AG09319 (cell line): Measurements from ENCODE around the gene HOXA4.

Experiments used
- DNase-seq: peaks from one replicate; pipeline ENCODE4 v3.0.0-alpha.2; 2010; ENCODE audit warnings: low read depth; ENCODE audit errors: extremely low read depth
- TF ChIP-seq, protein P1 (sequence below): IDR thresholded peaks from 2 replicates; pipeline ENCODE4 v1.5.1; 2011; ENCODE audit warnings: low read depth, mild to moderate bottlenecking, inconsistent platforms, low read length, moderate library complexity

The HOXA4 gene

GRCh38 chr7:27167916-27168264 is 37.3 kb upstream of the HOXA4 start:
- TF ChIP-seq, protein P1, sequence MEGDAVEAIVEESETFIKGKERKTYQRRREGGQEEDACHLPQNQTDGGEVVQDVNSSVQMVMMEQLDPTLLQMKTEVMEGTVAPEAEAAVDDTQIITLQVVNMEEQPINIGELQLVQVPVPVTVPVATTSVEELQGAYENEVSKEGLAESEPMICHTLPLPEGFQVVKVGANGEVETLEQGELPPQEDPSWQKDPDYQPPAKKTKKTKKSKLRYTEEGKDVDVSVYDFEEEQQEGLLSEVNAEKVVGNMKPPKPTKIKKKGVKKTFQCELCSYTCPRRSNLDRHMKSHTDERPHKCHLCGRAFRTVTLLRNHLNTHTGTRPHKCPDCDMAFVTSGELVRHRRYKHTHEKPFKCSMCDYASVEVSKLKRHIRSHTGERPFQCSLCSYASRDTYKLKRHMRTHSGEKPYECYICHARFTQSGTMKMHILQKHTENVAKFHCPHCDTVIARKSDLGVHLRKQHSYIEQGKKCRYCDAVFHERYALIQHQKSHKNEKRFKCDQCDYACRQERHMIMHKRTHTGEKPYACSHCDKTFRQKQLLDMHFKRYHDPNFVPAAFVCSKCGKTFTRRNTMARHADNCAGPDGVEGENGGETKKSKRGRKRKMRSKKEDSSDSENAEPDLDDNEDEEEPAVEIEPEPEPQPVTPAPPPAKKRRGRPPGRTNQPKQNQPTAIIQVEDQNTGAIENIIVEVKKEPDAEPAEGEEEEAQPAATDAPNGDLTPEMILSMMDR: no peak
- DNase-seq: no peak

DNA sequence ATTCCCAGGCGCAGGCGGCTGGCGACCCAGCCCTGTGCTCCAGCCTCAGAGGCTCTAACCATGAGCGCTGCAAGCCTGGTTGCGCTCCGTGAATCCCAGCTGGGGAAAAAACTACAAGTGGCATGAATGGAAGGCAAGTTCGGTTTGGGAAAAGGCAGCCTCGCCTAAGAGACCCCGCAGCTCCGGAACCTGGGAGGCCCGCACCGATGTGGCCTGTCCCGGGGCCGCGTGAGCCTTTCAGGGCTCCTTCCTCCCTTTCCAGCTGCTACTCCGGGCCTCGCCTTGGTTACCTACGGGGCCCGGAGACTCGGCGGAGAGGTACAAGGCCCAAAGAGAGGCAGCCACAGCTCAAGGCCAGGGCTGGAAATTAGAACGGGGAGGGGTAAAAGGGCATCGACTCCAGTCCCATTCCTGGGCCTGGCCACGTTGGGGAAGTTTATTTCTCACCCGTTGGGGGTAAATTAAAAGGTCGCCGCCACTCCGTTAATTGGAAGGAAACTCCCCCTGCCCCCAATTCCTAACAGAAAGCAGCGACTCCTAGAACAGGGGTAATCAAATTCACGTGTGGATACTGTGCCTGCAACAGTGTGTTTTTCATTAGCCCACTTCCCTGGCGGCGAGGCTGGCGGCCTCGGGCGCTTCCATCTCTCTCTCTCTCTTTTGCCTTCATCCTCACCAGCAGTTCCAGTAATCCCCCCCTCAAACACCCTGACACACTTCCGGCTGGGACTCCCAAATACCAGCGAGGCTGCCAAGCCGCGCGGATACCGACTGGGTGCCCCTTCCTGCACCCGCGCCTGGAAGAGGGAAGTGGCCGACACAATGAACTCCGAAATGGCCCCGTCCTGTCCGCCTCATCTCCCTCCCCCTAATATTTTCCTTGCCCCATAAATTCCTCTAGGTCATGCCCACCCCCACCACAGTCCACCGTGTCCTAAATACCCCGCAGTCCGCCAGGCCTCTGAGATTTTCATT is 36.3 kb upstream of the HOXA4 start:
- TF ChIP-seq, protein P1: no peak
- no peak for DNase-seq

DNA sequence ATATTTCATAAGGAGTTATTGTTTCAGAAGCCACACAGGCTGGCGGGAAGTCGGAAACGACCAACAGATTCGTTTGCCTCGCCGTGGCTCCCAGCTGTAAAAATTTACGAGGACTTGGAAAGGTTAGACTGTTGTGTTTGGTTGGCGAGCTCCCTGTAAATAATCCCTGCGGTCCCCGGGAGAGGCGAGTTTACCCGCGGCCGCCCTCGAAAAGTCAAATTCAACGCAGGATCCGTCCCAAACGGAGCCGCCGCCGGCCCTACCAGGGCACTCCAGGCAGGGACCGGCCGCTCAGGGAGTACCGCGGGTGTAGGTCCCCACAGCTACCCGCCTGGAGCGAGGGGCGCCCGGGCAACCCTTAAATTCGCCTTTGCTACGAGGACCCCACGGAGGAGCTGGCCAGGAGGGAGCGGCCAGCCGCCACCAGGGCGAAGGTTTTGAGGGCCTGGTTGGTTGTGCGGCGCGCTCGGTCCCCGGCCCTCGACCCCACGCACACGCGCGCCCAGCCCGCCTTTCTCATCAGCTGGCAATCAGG is 35.5 kb upstream of the HOXA4 start:
- DNase-seq: no peak
- TF ChIP-seq, protein P1: no peak

DNA sequence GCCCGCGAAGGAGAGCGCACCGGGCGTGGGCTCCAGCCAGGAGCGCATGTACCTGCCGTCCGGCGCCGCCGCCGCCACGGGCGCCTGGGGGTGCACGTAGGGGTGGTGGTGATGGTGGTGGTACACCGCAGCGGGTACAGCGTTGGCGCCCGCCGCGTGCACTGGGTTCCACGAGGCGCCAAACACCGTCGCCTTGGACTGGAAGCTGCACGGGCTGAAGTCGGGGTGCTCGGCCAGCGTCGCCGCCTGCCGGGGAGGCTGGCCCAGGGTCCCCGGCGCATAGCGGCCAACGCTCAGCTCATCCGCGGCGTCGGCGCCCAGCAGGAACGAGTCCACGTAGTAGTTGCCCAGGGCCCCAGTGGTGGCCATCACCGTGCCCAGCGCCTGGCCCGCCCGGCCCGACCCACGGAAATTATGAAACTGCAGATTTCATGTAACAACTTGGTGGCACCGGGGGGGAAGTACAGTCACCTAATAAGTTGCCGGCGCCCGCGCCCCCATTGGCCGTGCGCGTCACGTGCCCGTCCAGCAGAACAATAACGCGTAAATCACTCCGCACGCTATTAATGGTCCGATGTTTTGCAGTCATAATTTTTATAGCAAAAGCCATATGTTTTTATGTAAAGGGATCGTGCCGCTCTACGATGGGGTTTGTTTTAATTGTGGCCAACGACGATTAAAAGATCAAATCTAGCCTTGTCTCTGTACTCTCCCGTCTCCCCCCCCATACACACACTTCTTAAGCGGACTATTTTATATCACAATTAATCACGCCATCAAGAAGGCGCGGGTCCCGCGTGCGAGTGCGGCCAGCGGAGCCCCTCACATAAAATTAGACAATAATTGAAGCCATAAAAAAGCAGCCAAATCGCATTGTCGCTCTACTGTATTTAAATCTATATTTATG is 34.8 kb upstream of the HOXA4 start, which contains the start of gene HOXA9:
Gene HOXA9, minus strand, starts transcription at position 449 of the 907 bp plus-strand sequence. Its CDS starts 80 bp downstream, at position 369.
- TF ChIP-seq, protein P1: no peak

DNA sequence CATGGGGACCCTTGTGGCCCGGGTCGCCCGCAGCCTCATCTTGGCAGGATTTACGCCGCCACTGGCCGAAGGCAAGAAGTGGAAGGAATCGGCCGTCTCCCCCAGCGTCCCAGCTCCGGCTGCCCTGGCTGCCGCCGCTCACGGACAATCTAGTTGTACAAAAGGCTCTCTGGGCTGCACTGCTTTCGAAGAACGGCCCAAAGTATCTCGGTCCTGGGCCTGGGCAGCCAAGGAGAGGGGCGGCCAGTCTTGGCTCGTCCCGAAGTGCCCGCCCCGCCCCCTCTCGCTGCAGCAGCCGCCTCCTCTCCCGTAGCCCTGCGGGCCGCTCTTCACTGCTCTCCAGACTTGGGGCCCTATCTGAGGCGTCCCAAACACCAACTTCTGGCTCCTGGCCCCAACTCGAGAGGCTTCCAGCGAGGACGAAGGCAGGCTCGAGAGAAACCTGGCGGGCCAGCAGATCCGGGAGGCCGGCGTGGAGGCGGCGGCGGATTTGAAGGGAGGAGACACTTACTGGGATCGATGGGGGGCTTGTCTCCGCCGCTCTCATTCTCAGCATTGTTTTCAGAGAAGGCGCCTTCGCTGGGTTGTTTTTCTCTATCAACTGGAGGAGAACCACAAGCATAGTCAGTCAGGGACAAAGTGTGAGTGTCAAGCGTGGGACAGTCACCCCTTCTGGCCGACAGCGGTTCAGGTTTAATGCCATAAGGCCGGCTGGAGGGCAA is 34.0 kb upstream of the HOXA4 start:
- DNase-seq: no peak
- TF ChIP-seq, protein P1: no peak

More for the DNA sequence above, 34.8 kb upstream of the HOXA4 start, which contains the start of gene HOXA9:
- DNase-seq: no peak

- TF ChIP-seq, protein P1: no peak
- DNase-seq: no peak
Measured at GRCh38 chr7:27164045-27164366, 33.4 kb upstream of the HOXA4 start.
